Endothelial cell of hepatic sinusoid (primary cell): ENCODE data around the gene SLC39A6.
"Not testable (repeated sequence)": the region's sequence is repeated elsewhere in the genome, so short reads cannot be mapped to it uniquely, and the experiment has no call there.

Experiments used
- in situ Hi-C: cut with HindIII; loops from 2 replicates; pipeline ENCODE4 v1.10.0; 2017; ENCODE audit warnings: low sequenced_read_pairs

The SLC39A6 gene

DNA sequence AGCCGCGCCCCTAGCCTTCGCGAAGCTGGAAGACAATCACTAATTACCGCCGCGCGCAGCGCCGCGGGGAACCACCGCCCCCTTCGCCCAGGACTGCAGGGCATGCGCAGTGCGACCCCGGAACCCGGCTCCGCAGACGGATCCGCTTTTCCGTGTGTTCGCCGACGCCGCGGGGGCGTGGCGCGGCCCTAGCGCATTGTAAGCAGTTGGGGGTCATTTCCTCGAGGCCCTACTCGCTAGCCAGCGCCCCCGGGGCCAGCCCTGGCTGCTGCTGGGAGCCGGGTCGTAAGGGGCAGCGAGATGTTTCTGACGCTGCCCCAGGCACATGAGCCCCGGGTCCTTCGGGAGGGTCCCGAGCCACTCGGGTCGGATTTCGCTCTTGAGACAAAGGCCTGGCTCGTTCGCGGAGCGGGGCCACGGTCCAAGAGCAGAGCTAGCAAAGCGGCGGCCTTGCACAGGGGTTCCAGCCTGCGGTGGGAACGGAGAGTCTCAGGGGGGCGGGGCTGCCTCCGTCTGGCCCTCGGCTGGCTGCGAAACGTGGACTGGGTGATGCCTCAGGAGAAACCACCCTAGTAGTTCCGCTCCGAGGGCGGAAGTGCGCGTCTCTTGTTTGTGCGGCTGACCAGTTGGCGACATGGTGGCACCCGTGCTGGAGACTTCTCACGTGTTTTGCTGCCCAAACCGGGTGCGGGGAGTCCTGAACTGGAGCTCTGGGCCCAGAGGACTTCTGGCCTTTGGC lies at the start of gene SLC39A6, which contains the start of gene ELP2:
Gene SLC39A6 (minus strand): TSS at position 41 of the 739 bp plus-strand sequence. CDS start 2,333 bp downstream, outside the sequence.
Gene ELP2 (plus strand): TSS at position 600 of the 739 bp plus-strand sequence. CDS start 35 bp downstream, at position 635.
- in situ Hi-C loops, result no loop called here

DNA sequence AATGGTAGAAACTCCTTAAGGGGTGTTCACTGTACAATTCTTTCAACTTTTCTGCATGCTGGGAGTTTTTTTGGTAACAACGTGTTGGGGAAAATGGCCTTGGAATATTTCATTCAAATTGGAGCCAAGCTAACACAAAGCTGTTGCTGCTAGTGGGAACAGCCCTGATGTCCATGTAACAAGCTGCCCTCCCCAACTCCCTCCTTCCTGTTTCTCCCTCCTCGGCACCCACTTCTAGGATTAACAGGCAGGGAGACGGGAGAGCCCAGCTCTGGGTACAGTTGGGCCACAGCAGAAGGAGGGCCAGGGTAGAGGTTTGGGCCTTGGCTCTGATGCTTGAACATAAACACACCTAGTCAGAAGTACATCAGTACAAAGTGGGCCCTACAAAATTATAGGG lies 48.8 kb upstream of the SLC39A6 start:
- in situ Hi-C loops, result no loop called here

DNA sequence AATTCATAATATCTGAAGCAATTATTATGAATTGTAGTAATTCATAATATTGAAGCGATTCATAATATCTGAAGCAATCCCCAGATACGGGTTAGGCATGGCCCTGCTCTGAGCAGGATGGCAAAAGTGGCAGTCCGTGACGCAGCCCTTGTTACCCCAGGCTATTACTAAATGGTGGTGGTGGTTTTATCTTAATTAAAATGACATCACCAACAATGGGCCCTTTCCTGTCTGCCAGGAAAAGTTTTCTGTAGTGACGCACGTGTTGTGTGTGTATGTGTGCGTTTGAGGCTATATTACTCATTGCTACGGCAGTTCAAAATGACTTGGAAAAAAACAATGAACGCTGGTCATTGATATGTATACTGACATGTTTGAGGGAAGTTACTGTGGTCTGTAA lies 47.6 kb upstream of the SLC39A6 start:
- in situ Hi-C loops, result no loop called here

DNA sequence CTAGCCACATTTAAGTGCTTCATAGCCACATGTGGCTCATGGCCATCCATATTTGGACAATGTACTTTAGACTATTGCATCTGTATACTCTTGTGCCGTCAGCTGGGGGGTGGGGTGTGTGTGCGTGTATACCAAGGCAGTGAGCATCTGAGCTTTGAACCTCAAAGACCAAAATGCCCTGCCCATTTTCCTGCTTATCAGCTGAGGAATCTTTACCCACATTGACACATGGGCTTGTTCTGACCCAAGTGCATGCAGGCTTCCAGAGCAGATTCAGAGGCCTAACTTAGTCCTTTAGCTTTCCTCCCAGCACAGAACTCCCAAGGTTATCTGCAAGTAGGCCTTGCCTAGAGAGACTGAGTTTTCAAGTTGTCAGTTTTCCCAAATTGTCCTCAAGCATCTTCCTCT lies 47.0 kb upstream of the SLC39A6 start:
- in situ Hi-C loops, result no loop called here

DNA sequence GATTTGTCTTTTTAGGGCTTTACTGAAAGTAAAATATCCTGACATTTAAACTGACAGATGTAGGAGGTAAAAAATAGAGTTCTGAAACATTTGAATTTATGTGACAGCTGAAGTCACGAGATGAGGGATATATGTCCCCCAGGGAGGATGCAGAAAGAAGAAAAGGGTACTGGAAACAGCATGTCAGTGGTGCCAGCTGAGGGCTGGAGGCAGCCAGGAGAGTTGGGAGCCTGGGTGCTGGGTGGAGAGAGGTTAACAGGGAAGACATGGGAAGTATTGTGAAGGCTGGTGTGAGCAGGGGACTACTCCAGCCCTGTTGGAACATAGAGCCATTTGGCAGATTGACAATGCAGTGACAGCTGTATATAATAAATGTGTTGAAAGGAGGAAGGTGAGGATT lies 46.3 kb upstream of the SLC39A6 start:
- in situ Hi-C loops, result no loop called here

DNA sequence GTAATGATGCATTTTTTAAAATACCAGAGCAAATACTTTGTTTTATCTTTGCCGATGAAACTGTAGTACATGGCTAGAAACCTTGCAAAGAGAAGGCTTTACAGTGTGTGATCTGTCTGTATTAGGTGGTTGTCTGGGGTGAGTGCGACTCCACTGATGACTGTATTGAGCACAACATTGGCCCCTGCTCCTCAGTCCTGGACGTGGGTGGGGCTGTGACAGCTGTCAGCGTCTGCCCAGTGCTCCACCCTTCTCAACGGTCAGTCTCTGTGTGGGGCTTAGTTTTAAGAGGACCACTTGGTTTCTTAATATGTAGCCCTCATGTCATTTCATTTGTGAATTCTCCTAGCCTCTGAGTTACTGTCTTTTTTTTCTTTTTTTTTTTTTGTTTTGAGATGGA lies 40.8 kb upstream of the SLC39A6 start:
- in situ Hi-C loops, result no loop called here

DNA sequence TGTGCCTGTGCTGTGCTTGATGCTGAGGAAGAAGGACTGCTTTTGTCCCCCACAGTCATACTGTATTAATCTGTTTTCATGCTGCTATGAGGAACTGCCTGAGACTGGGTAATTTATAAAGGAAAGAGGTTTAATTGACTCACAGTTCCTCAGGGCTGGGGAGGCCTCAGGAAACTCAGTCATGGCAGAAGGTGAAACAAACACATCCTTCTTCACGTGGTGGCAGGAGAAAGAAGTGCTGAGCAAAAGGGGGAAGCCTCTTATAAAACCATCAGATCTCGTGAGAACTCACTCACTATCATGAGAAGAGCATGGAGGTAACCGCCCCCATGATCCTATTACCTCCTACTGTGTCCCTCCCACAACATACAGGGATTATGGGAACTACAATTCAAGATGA lies 39.2 kb upstream of the SLC39A6 start:
- in situ Hi-C loops, result not testable (repeated sequence)

DNA sequence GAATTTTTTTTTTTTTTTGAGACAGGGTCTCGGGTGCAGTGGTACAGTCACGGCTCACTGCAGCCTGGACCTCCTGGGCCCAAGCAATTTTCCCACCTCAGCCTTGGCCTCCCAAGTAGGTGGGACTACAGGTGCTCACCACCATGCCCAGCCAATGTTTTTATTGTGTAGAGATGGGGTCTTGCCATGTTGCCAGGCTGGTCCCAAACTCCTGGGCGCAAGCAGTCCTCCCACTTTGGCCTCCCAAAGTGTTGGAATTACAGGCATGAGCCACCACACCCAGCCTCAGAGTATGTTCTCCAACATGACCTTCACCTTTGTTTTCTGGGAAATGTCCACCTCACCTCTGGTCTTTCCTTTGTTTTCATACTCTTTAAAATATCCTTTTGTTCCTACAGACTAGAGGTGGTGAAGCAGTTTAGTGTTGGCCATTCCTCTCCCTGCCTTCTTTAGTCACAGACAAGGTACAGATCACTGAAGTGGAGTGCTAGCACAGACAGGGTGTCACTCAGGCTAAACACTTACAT lies 38.6 kb upstream of the SLC39A6 start:
- in situ Hi-C loops, result no loop called here

- in situ Hi-C loops, result no loop called here
Observed at GRCh38 chr18:36162981-36163380, 33.8 kb upstream of the SLC39A6 start.

DNA sequence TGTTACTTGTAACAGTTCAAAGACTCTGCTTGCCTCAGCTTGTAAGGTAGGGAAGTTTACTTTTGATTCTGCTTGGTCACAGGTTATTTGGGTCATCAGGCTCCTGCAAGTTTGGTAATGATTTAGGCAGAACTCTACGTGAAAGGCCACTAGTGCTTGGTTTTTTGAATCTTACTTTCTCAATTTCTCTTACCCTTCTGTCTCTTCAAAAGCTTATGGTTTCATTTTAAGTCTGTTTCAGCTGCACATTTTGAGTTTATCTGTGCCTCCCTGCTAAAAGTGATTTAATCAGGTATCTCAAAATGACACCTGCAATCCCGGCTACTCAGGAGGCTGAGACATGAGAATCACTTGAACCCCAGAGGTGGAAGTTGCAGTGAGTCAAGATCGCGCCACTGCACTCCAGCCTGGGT lies 31.8 kb upstream of the SLC39A6 start:
- in situ Hi-C loops, result no loop called here

DNA sequence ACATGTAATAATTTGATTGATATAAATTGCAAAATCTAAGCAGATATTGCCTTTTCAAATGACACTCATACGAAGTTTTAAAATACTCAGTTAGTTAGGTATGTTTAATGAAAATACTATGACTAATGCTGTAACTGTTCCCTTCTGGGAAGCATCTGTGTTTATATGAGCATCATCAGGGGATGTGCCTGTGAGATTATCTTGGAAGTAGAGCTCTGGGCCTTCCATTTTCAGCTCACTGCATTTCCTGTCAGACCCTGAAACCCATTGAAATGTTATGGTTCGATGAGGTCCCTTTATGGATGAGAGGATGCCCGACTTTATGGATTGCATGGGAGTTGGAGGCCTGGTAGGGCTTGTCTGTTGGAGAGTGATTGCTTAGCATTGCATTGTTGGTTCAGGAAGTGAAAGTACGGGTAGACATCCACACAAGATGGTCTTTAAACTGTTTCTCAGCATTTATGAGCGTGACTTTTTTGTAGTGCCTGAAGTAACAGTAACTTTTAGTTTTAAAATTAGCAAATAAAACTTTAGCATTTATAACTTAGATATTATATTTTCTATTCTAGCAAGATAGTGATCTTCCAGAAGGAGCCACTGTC lies 29.2 kb upstream of the SLC39A6 start:
- in situ Hi-C loops, result no loop called here

DNA sequence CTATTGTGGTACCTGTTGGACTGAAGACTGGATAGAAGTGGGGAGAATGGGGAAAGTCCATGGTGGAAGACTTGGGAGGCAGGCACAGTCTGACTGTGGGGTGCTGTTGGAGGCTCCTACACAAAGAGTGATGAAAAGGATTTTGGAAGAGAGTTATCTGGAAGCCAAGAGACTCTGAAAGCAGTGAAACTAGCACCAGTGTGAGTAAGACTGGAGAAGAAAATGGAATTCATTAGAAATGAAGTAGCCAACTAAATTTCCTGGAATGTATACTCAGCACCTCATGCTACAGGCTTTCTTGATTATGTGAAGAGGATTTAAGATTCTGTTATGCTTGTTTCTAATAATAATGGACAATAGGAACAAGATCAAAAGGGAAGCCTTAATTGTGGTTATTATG lies 28.3 kb upstream of the SLC39A6 start:
- in situ Hi-C loops, result no loop called here

- in situ Hi-C loops, result no loop called here
Observed at GRCh38 chr18:36155851-36156757, 27.0 kb upstream of the SLC39A6 start.

DNA sequence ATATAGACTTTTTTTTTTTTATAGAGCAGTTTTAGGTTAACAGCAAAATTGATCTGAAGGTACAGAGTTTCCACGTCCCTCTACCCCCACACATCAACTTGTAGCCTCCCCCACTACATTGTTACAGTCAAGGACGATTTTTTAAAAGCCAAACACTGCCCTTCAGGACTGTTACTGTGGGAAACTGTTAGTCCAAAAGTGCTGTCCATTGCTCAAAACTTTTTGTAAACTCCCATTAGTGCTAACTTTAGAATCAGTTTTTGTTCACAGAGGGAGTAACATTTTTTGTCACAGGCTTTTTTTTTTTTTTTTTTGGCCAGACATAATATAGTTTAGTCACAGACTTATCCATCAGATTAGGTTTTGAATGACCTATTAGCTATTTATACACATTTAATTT lies 24.6 kb upstream of the SLC39A6 start:
- in situ Hi-C loops, result no loop called here

GRCh38 chr18:36153203-36153602 lies 24.1 kb upstream of the SLC39A6 start:
- in situ Hi-C loops, result no loop called here

- in situ Hi-C loops, result no loop called here
Observed at GRCh38 chr18:36152781-36153180, 23.6 kb upstream of the SLC39A6 start.

- in situ Hi-C loops, result no loop called here
Observed at GRCh38 chr18:36149514-36150289, 20.6 kb upstream of the SLC39A6 start.

GRCh38 chr18:36143391-36143790 lies 14.3 kb upstream of the SLC39A6 start:
- in situ Hi-C loops, result no loop called here

DNA sequence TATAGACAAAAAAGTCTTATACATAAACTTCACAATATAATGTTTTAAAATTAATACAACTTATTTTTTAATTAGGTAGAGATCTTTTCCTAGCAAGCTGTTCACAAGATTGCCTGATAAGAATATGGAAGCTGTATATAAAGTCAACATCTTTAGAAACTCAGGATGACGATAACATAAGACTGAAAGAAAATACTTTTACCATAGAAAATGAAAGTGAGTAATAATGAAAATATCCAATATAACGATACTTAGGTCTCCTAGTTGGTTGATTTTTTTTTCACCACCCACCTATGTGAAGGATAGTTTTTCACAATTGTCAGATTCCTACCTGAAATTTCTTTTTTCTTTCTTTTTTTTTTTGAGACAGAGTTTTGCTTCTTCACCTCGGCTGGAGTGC lies 13.6 kb upstream of the SLC39A6 start:
- in situ Hi-C loops, result no loop called here

DNA sequence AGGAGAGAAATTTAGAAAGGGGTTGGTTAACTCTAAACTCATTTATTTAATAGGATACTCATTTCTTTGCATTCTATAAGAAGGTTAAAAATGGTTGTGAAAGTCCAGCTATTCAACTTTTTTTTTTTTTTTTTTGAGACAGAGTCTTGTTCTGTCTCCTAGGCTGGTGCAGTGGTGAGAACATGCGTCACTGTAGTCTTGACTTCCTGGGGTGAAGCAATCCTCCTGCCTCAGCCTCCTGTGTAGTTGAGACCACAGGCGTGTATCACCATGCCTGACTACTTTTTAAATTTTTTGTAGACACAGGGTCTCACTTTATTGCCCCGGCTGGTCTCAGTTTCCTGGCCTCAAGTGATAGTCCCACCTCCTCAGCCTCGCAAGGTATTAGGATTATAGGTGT lies 12.4 kb upstream of the SLC39A6 start:
- in situ Hi-C loops, result no loop called here
